Neural progenitor cell (in vitro differentiated cells): ENCODE measurements around the gene PHKG1. TPM values are rescaled to one million over a fixed set of nuclear protein-coding genes. Genes with fewer than 3 reads are reported as not detected.
"Not testable (repeated sequence)": the region's sequence is repeated elsewhere in the genome, so short reads cannot be mapped to it uniquely, and the experiment has no call there.

Source experiments
- DNase-seq: peaks from one replicate; pipeline ENCODE4 v3.0.0-alpha.2; 2016; ENCODE audit warnings: low spot score
- H2AFZ ChIP-seq: fragments of 200-600 bp; sonication (generic); replicated peaks from 2 replicates; pipeline ENCODE4 v1.6.1; 2016; ENCODE audit warnings: antibody characterized with exemption
- H3F3A ChIP-seq: fragments of 200-600 bp; sonication (generic); 2 replicates; pipeline ENCODE4 v1.6.1; 2016; ENCODE audit warnings: antibody characterized with exemption, low read depth
- H3K27ac ChIP-seq: fragments of 200-600 bp; sonication (generic); 2 replicates; pipeline ENCODE4 v1.5.1; 2016; ENCODE audit warnings: mild to moderate bottlenecking
- H3K27me3 ChIP-seq: fragments of 200-600 bp; sonication (generic); 2 replicates; pipeline ENCODE4 v1.6.1; 2016; ENCODE audit warnings: mild to moderate bottlenecking, moderate library complexity
- H3K36me3 ChIP-seq: fragments of 200-600 bp; sonication (generic); 2 replicates; pipeline ENCODE4 v1.5.1; 2016
- H3K4me1 ChIP-seq: fragments of 200-600 bp; sonication (generic); 2 replicates; pipeline ENCODE4 v1.6.1; 2016; ENCODE audit warnings: mixed run types
- H3K4me2 ChIP-seq: fragments of 200-600 bp; sonication (generic); 2 replicates; pipeline ENCODE4 v1.6.1; 2016
- H3K4me3 ChIP-seq: fragments of 200-600 bp; sonication (generic); 2 replicates; pipeline ENCODE4 v1.5.1; 2016
- H3K79me2 ChIP-seq: fragments of 200-600 bp; sonication (generic); 2 replicates; pipeline ENCODE4 v1.6.1; 2016; ENCODE audit warnings: low read depth
- H3K9ac ChIP-seq: fragments of 200-600 bp; sonication (generic); 2 replicates; pipeline ENCODE4 v1.6.1; 2016
- H3K9me3 ChIP-seq: fragments of 200-600 bp; sonication (generic); 2 replicates; pipeline ENCODE4 v1.5.1; 2016; ENCODE audit warnings: low read depth
- H4K20me1 ChIP-seq: fragments of 200-600 bp; sonication (generic); 2 replicates; pipeline ENCODE4 v1.6.1; 2016; ENCODE audit warnings: low read depth
- H3K27ac Mint-ChIP-seq: 3 replicates; pipeline ENCODE4 v1.8.0; 2021; ENCODE audit warnings: mixed read lengths
- H3K27me3 Mint-ChIP-seq: 2 replicates; pipeline ENCODE4 v1.8.0; 2022; ENCODE audit warnings: low read depth, mild to moderate bottlenecking, inconsistent platforms, moderate library complexity, mixed read lengths; ENCODE audit not compliant: insufficient read depth
- H3K36me3 Mint-ChIP-seq: 3 replicates; pipeline ENCODE4 v1.8.0; 2021; ENCODE audit warnings: mixed read lengths
- H3K4me1 Mint-ChIP-seq: 3 replicates; pipeline ENCODE4 v1.8.0; 2021; ENCODE audit warnings: mixed read lengths
- H3K4me3 Mint-ChIP-seq: 3 replicates; pipeline ENCODE4 v1.8.0; 2021; ENCODE audit warnings: mild to moderate bottlenecking, moderate library complexity, mixed read lengths
- H3K9me3 Mint-ChIP-seq: 3 replicates; pipeline ENCODE4 v1.8.0; 2020; ENCODE audit warnings: mixed read lengths
- EZH2 ChIP-seq: fragments of 200-600 bp; sonication (generic); IDR thresholded peaks from 2 replicates; pipeline ENCODE4 v1.6.1; 2017; ENCODE audit warnings: antibody characterized with exemption, mild to moderate bottlenecking, moderate library complexity
- EZH2phosphoT487 ChIP-seq: fragments of 200-600 bp; sonication (generic); IDR thresholded peaks from 2 replicates; pipeline ENCODE4 v1.6.1; 2017; ENCODE audit warnings: antibody characterized with exemption
- total RNA-seq: library from RNA; depleted of rRNA; stranded (reverse); fragments of >200 nt; gene quantifications from 2 replicates; pipeline ENCODE4 v1.2.3, GENCODE V29; 2015; ENCODE audit warnings: low replicate concordance
- TF ChIP-seq, protein P1 (sequence below): fragments of 200-600 bp; sonication (generic); IDR thresholded peaks from 2 replicates; pipeline ENCODE4 v1.5.1; 2017; ENCODE audit warnings: antibody characterized with exemption, mild to moderate bottlenecking

PHKG1 gene
- total RNA-seq, 1 donor from 2014 or later: not detected

DNA sequence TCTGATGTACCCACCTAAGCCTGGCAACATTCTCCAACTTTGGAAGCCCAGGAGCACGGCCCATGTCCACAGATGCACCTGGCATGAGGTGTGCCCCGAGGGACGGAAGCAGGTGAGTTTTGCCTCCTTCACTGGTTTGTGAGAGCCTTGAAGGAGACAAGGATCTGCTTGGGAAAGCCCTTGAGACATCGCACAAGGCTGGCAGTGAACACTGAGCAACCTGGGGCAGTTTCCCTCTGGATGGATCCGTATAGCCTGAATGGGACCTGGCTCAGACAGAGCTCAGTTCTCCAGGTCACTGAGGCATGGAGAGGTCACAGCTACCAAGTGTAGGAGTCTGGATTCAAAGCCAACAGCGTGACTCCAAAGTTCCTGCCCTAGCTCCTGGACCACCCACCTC, 32.2 kb upstream of the PHKG1 start:
- no peaks in the 10 kb centered on the region for H3K4me1 ChIP-seq
- no peak overlapping the region for H3K4me3 ChIP-seq
- no peaks in the 10 kb centered on the region for H3K79me2 ChIP-seq
- Mint-ChIP-seq H3K27ac (no peak overlapping the region), H3K27me3 (peaks cover 3% of the 10 kb centered on the region), H3K36me3 (no peaks in the 10 kb centered on the region), H3K9me3 (peaks cover 14% of the 10 kb centered on the region), H3K4me1 (no peaks in the 10 kb centered on the region), H3K4me3 (no peak overlapping the region)
- H3K27me3 ChIP-seq: no peaks in the 10 kb centered on the region
- H3K27ac ChIP-seq: no peak overlapping the region
- H3K36me3 ChIP-seq: no peaks in the 10 kb centered on the region
- TF ChIP-seq EZH2phosphoT487 (no peak), EZH2 (no peak)
- TF ChIP-seq, protein P1, sequence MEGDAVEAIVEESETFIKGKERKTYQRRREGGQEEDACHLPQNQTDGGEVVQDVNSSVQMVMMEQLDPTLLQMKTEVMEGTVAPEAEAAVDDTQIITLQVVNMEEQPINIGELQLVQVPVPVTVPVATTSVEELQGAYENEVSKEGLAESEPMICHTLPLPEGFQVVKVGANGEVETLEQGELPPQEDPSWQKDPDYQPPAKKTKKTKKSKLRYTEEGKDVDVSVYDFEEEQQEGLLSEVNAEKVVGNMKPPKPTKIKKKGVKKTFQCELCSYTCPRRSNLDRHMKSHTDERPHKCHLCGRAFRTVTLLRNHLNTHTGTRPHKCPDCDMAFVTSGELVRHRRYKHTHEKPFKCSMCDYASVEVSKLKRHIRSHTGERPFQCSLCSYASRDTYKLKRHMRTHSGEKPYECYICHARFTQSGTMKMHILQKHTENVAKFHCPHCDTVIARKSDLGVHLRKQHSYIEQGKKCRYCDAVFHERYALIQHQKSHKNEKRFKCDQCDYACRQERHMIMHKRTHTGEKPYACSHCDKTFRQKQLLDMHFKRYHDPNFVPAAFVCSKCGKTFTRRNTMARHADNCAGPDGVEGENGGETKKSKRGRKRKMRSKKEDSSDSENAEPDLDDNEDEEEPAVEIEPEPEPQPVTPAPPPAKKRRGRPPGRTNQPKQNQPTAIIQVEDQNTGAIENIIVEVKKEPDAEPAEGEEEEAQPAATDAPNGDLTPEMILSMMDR: no peak
- no peaks in the 10 kb centered on the region for H3F3A ChIP-seq
- DNase-seq: no peak
- H2AFZ ChIP-seq: no peak overlapping the region
- H3K9ac ChIP-seq: no peak overlapping the region
- H4K20me1 ChIP-seq: no peaks in the 10 kb centered on the region
- no peaks in the 10 kb centered on the region for H3K9me3 ChIP-seq
- no peak overlapping the region for H3K4me2 ChIP-seq

DNA sequence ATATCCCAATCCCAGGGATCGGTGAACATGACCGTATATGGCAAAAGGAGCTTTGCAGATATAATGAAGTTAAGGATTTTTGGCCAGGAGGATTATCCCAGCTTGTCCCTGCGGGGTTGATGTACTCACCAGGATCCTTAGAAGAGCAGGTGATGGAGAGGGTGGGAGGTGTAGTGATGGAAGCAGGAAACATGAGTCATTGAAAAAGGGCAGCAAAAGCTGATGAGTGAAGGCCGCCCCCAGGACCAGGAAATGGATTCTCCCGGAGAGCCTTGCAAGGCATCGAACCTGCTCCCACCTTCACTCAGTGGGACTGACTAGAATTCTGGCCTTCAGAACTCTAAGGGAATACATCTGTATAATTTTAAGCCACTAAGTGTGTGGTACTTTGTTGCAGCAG, 28.7 kb upstream of the PHKG1 start:
- no peaks in the 10 kb centered on the region for H3K36me3 Mint-ChIP-seq
- H4K20me1 ChIP-seq: no peaks in the 10 kb centered on the region

DNA sequence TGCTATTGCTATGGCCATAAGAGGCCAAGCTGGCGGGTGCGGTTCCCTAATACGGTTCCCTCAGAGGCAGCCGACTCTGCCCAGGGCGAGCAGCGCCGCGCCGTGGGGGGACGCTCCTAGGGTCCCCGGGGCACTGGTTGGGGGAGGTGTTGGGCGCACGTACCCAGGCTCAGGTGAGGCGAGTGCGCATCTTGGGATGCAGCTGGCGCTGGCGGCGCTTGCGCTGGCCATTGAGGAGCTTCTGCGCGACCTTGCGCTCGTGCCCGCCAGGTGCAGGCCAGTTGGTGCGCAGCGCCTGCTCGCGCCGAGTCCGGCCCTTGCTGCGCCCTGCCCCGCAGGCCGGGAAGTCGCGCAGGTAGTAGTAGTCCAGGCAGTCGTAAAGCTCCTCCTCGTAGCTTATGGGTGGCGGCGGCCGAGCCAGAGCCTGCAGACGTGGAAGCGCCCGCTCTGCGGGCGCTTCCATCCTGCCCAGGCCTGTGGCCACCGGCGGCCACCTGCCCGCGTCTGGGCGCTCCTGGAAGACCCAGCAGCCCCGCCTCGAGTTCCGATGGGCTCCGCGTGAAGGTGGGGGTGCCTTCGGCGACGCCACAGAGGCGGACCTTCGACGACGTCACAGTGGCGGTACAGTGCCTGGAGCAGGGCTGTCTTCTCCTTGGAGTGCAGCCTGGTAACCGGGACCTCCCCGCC, 23.2 kb upstream of the PHKG1 start, which contains the start of gene NUPR2:
TSS of gene NUPR2 (minus strand) at position 566 of the 687 bp plus-strand sequence. CDS start at position 463, 103 bp downstream.
- H4K20me1 ChIP-seq: no peaks in the 10 kb centered on the region
- Mint-ChIP-seq H3K4me1 (no peaks in the 10 kb centered on the region), H3K27ac (no peak within 1 kb of the TSS), H3K4me3 (no peak within 1 kb of the TSS), H3K9me3 (peaks cover 12% of the 10 kb centered on the region), H3K36me3 (no peaks in the 10 kb centered on the region), H3K27me3 (peaks cover 2% of the 10 kb centered on the region)
- peaks cover 5% of the 10 kb centered on the region for H3K9me3 ChIP-seq
- H3K79me2 ChIP-seq: no peaks in the 10 kb centered on the region
- H2AFZ ChIP-seq: no peak within 1 kb of the TSS
- no peak within 1 kb of the TSS for H3K4me2 ChIP-seq
- no peak within 1 kb of the TSS for H3K27ac ChIP-seq
- H3F3A ChIP-seq: no peaks in the 10 kb centered on the region
- H3K27me3 ChIP-seq: no peaks in the 10 kb centered on the region
- H3K36me3 ChIP-seq: no peaks in the 10 kb centered on the region
- TF ChIP-seq EZH2phosphoT487 (no peak), EZH2 (no peak)
- TF ChIP-seq, protein P1: no peak
- DNase-seq: no peak
- H3K4me1 ChIP-seq: no peaks in the 10 kb centered on the region
- H3K9ac ChIP-seq: no peak within 1 kb of the TSS
- H3K4me3 ChIP-seq: no peak within 1 kb of the TSS

More for the DNA sequence above, 28.7 kb upstream of the PHKG1 start:
- Histone ChIP-seq H3K79me2 (no peaks in the 10 kb centered on the region), H2AFZ (no peak overlapping the region), H3K27me3 (no peaks in the 10 kb centered on the region), H3K9me3 (no peaks in the 10 kb centered on the region), H3K4me1 (no peaks in the 10 kb centered on the region), H3F3A (no peaks in the 10 kb centered on the region), H3K9ac (no peak overlapping the region), H3K27ac (no peak overlapping the region), H3K4me3 (no peak overlapping the region), H3K36me3 (no peaks in the 10 kb centered on the region), H3K4me2 (no peak overlapping the region)
- H3K4me3 Mint-ChIP-seq: no peak overlapping the region
- H3K4me1 Mint-ChIP-seq: no peaks in the 10 kb centered on the region
- H3K27me3 Mint-ChIP-seq: peaks cover 3% of the 10 kb centered on the region
- H3K9me3 Mint-ChIP-seq: peaks cover 20% of the 10 kb centered on the region
- no peak for DNase-seq
- H3K27ac Mint-ChIP-seq: no peak overlapping the region
- TF ChIP-seq EZH2phosphoT487: no peak
- TF ChIP-seq, protein P1: no peak
- no peak for TF ChIP-seq EZH2

DNA sequence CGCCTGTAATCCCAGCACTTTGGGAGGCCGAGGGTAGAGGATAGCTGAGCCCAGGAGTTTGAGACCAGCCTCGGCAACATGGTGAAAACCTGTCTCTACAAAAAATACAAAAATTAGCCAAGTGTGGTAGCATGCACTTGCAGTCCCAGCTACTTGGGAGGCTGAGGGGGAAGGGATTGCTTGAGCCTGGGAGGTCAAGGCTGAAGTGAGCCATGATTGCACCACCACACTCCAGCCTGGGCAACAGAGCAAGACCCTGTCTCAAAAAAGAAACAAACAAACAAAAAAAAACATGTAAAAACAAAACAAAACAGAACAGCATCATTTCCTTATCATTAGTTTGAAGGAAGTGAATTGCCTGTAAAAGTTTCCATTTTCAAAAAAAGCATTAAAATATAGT, 19.5 kb upstream of the PHKG1 start:
- DNase-seq, H3F3A ChIP-seq, H4K20me1 ChIP-seq, H3K27me3 ChIP-seq, H3K9ac ChIP-seq, H3K79me2 ChIP-seq, H3K36me3 ChIP-seq, H3K27ac Mint-ChIP-seq, H2AFZ ChIP-seq, H3K27ac ChIP-seq, H3K4me1 ChIP-seq, H3K27me3 Mint-ChIP-seq, H3K4me2 ChIP-seq, H3K9me3 ChIP-seq, H3K4me3 ChIP-seq, H3K36me3 Mint-ChIP-seq, H3K4me3 Mint-ChIP-seq, H3K4me1 Mint-ChIP-seq, H3K9me3 Mint-ChIP-seq: not testable (repeated sequence)
